ENCODE results near the gene STARD6. TPM values are rescaled to one million over a fixed set of nuclear protein-coding genes. Genes with fewer than 3 reads are reported as not detected.

The STARD6 gene, protein sequence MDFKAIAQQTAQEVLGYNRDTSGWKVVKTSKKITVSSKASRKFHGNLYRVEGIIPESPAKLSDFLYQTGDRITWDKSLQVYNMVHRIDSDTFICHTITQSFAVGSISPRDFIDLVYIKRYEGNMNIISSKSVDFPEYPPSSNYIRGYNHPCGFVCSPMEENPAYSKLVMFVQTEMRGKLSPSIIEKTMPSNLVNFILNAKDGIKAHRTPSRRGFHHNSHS
- not detected in 2 replicates for total RNA-seq (2021)
- Bru-seq, nascent RNA = percentile 15 among the genes with signal in this experiment
- percentile 3 among the genes with signal in this experiment for BruChase-seq, experiment 1, labeled RNA remaining after a 2-hour chase
- percentile 8 among the genes with signal in this experiment for BruChase-seq, experiment 2, labeled RNA remaining after a 6-hour chase
- long read RNA-seq = 0 reads

- no TSS peak for BruUV-seq (replicated peaks)
- Histone ChIP-seq H4K20me1 (ENCODE audit: insufficient read depth) (no peaks in the 10 kb centered on the region), H3K27ac (peak within 1 kb of the TSS; percentile 18; the same call in 1 of the 2 replicates), H3K9me2 (ENCODE audit: insufficient read depth) (no peaks in the 10 kb centered on the region), H3K36me3 (ENCODE audit: low read depth) (no peaks in the 10 kb centered on the region; the same call in 1 of the 2 replicates), H3K4me3 (peak within 1 kb of the TSS; percentile 93), H3F3A (ENCODE audit: insufficient read depth, low read depth) (no peaks in the 10 kb centered on the region), H3K4me2 (peak within 1 kb of the TSS; percentile 91), H2AFZ (peak within 1 kb of the TSS; percentile 97), H3K4me1 (replicated peaks; ENCODE audit: insufficient read depth) (peaks cover 13% of the 10 kb centered on the region), H3K79me2 (ENCODE audit: low read depth) (peaks cover 6% of the 10 kb centered on the region; the same call in 1 of the 2 replicates), H3K27me3 (ENCODE audit: insufficient read depth, low read depth) (no peaks in the 10 kb centered on the region), H3K9me3 (ENCODE audit: insufficient read depth, low read depth) (no peaks in the 10 kb centered on the region)
- ChIA-PET POLR2A (ENCODE audit: unreplicated experiment) (no interaction called here), CTCF (interaction anchor here (0.6 to 0.8 kb wide), 2 partner anchors 135 to 674 kb away, joined by 3 to 4 read pairs; no protein-coding TSS in a partner anchor)
- intact Hi-C loops (cut with micrococcal nuclease; ENCODE audit: unreplicated experiment) = loop anchor here (2.0 to 10.0 kb wide), 2 partner anchors 83 to 133 kb away; partner anchors contain the start of gene MBD2
- TF ChIP-seq CTCF (conservative IDR thresholded peaks at IDR 0.05) = peak; percentile 53; the same call in 1 of the 2 replicates
- TF ChIP-seq EZH2 (IDR thresholded peaks at IDR 0.05; ENCODE audit: low read depth) = no peak
- peak; percentile 76 to 78 for DNase-seq
Observed at GRCh38 chr18:54357660-54358494, at the start of gene STARD6, which contains the start of gene C18orf54. STARD6 (minus strand) TSS chr18:54357858; CDS start chr18:54354573, 3,285 bp downstream. C18orf54 (plus strand) TSS chr18:54357906; CDS start chr18:54360573, 2,667 bp downstream.

DNA sequence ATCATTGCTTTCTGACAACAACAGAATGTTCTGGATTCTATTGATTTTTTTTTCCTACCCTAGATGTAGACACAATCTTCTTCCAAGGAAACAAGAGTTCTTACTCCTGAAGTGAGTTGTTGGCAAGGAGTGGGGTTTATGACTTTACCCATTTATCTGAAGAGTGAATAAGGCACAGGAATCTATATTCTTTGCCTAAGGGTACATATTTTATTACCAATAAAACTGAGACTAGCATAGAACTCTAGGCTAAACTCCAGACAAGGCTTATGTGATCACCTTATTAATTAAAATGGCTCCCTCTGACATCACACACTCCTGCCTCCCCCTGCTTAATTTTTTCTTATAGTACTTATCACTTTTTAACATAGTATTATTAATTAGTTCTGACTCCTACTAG lies 47.6 kb upstream of the STARD6 start:
- Histone ChIP-seq H3K79me2 (ENCODE audit: low read depth) (no peaks in the 10 kb centered on the region), H3K27ac (no peak overlapping the region), H3K36me3 (ENCODE audit: low read depth) (no peaks in the 10 kb centered on the region), H3K4me3 (no peak overlapping the region), H3K9me3 (ENCODE audit: insufficient read depth, low read depth) (no peaks in the 10 kb centered on the region), H3K4me1 (replicated peaks; ENCODE audit: insufficient read depth) (no peaks in the 10 kb centered on the region), H3K4me2 (no peak overlapping the region), H2AFZ (no peak overlapping the region), H4K20me1 (ENCODE audit: insufficient read depth) (no peaks in the 10 kb centered on the region), H3F3A (ENCODE audit: insufficient read depth, low read depth) (no peaks in the 10 kb centered on the region), H3K27me3 (ENCODE audit: insufficient read depth, low read depth) (no peaks in the 10 kb centered on the region), H3K9me2 (ENCODE audit: insufficient read depth) (0 out of 2 replicates have a peak, but pooled peaks cover 3% of the 10 kb centered on the region)
- BruUV-seq (replicated peaks) = no TSS peak
- intact Hi-C loops (cut with micrococcal nuclease; ENCODE audit: unreplicated experiment) = no loop called here
- CTCF ChIA-PET = no interaction called here
- POLR2A ChIA-PET (ENCODE audit: unreplicated experiment) = interaction anchor here (0.7 kb wide), 1 partner anchor 127 kb away, joined by 5 read pairs; no protein-coding TSS in a partner anchor
- TF ChIP-seq CTCF (conservative IDR thresholded peaks at IDR 0.05) (no peak), EZH2 (IDR thresholded peaks at IDR 0.05; ENCODE audit: low read depth) (no peak)
- no peak for DNase-seq

DNA sequence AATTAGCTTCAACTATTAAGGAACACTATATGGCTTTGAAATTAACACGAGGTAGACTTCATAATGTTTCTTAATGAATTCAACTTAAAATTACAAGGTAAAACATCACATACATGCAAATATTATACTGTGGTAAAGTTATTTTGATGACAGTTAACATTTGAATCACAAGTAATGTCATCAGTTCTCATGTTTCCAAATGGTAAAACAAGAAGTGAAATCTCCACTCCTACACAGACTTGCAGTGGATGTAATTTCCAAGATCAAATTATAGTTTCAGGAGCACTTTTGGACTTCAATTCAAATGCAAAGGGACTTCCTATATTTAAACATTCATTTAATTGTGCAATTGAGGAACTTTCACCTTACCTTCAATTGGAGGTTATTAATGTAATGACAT lies 39.1 kb upstream of the STARD6 start:
- H3F3A ChIP-seq (ENCODE audit: insufficient read depth, low read depth) = no peaks in the 10 kb centered on the region
- no peaks in the 10 kb centered on the region for H3K36me3 ChIP-seq (ENCODE audit: low read depth)
- H3K9me3 ChIP-seq (ENCODE audit: insufficient read depth, low read depth) = no peaks in the 10 kb centered on the region
- no peak overlapping the region for H3K27ac ChIP-seq
- BruUV-seq (replicated peaks) = no TSS peak
- POLR2A ChIA-PET (ENCODE audit: unreplicated experiment) = no interaction called here
- H3K79me2 ChIP-seq (ENCODE audit: low read depth) = no peaks in the 10 kb centered on the region
- DNase-seq = no peak
- no peaks in the 10 kb centered on the region for H3K27me3 ChIP-seq (ENCODE audit: insufficient read depth, low read depth)
- TF ChIP-seq EZH2 (IDR thresholded peaks at IDR 0.05; ENCODE audit: low read depth) (no peak), CTCF (conservative IDR thresholded peaks at IDR 0.05) (no peak)
- intact Hi-C loops (cut with micrococcal nuclease; ENCODE audit: unreplicated experiment) = no loop called here
- no peak overlapping the region for H3K4me2 ChIP-seq
- H4K20me1 ChIP-seq (ENCODE audit: insufficient read depth) = no peaks in the 10 kb centered on the region
- H3K9me2 ChIP-seq (ENCODE audit: insufficient read depth) = no peaks in the 10 kb centered on the region
- H3K4me3 ChIP-seq = no peak overlapping the region
- H2AFZ ChIP-seq = no peak overlapping the region
- H3K4me1 ChIP-seq (replicated peaks; ENCODE audit: insufficient read depth) = no peaks in the 10 kb centered on the region
- CTCF ChIA-PET = no interaction called here
